CD4-positive, alpha-beta T cell treated with Interleukin-12 subunit alpha and Interleukin-12 subunit beta, for 1 hour (primary cell): ENCODE data around the gene ODC1.

Experiments
- DNase-seq: peaks from one replicate; pipeline ENCODE4 v3.0.0-alpha.2; 2020

Gene ODC1

DNA sequence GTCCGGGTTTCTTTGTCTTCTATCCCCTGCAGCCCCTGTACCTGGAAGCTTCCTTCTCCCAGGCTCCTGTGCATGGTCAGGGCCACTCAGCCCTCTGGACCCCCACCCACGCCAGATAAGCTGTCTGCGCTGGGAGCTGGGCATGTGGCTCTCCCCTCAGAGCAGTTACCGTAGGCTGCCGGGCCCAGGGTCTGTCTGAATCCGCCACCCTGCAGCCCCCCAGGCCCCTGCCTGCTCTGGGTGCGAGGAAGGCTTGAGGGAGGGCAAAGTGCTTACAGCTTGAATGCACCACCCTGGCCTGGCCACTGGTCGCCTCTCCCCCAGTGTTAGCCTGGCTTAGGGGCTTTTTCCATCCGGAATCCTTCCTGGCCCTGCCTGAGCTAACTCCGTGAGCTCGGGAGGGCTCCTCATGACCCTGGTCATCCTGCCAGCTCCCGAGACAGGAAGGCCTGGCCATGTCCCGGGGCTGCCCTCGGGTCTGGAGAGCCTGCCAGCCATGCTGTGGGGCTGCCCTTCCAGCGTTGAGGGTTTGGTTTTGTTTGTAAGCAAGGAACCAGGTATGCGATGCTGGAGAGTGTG, 50.7 kb downstream of the ODC1 start:
- DNase-seq, result no peak

DNA sequence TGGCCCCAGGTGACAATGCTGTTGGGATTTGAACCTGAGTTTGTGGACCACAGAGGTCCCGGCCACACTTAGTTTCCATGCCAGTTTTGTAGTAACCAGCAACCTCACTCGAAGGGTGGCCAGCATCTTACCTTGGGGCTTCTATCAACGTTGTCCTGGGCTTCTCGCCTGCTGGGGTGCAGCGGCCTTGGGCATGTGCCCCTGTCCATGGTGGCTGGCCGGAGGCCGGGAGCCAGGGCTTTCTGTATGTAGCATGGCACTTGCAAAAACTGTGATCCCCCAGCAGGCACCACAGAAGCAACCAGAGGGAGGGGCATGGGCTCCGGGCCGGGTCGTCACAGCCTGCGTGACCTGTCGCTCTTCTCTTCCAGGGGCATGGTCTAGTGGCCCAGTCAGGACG, 51.7 kb downstream of the ODC1 start:
- DNase-seq, result no peak

- DNase-seq, result no peak
Measured at GRCh38 chr2:10395893-10396292, 52.2 kb downstream of the ODC1 start.

- DNase-seq, result no peak
Measured at GRCh38 chr2:10393640-10393982, 54.5 kb downstream of the ODC1 start.

DNA sequence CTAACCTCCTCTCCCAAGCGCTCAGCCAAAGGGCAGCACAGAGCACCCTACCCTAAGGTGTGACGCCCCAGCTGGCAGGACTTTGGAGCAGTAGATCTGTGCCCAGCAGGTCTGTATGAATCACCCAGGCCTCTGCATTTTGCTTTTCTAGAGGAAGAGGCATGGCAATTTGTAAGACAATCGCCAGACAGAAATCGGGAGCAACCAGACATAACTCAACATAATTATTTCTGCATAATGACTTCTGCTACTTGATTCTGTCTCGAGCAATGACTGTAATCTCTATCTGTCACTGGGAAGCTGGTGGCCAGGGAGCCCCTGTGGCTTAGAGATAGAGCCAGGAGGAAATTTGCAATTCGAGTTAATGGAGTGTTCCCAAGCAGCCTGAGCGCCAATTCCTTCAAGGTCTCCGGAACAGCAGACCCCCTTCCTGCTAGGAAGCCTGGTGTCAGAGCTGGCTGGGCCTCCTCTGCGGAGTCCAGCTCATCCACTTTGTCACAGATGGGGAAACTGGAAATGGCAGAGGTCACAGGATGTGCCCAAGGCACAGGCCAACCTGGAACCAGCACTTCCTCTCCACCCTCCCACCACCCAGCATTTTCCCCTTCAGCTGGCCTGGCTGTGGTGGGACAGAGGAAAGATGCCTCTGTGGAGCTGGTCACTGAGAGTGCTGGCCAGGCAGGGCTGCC, 55.0 kb downstream of the ODC1 start:
- DNase-seq, result no peak

DNA sequence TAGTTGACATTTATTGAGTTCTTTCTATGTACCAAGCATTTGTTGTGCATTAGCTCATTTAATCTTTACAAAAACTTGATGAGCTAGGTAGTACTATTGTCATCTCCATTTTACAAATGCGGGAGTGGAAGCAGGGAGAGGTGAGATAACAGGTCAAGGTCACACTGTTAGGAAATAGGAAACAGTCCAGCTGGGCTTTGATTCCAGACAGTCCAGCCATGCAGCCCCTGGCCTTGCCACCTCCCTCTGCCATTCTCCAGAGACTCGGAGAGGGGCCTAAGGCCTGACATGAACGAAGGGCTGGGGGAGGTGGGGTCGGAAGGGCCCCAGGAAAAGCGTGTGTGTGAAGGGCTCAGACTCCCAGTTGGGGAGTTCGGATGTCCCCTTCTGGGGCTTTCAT, 55.6 kb downstream of the ODC1 start:
- no peak for DNase-seq

GRCh38 chr2:10392100-10392499, 56.0 kb downstream of the ODC1 start:
- DNase-seq, result no peak

DNA sequence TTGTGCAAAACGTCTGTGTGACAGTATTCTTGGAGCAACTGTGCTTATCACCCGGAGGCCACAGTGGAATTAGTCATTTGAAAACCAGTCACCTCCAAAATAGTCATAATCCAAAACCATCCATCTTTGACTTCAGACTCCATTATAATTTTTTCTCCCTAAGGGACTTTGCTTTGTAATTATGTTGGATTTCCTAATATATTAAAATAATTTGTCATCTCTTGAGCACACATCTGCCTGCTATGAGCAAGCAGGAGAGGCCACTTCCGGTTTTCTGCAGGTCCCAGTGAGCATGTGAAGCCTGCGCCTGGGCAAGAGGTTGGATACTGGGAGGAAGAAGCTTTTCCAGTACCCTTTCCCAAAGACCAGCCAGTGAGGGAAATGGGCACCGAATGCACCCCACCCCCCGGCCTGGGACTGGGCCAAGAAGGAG, 57.7 kb downstream of the ODC1 start:
- DNase-seq, result no peak
